Measurements from ENCODE around the gene CARNS1. TPM values are rescaled to one million over a fixed set of nuclear protein-coding genes. Genes with fewer than 3 reads are reported as not detected.

CARNS1 gene
- polyA plus RNA-seq, 1 of the 3 experiments (the other 2 are of a cell fraction) = 0.23 TPM

- over 99% methylated on average over 12 of the region's 22 CpGs for WGBS (ENCODE audit: low lambda C conversion rate)
- Histone ChIP-seq H3K9ac (no peak overlapping the region), H3K27me3 (ENCODE audit: insufficient read depth) (no peaks in the 10 kb centered on the region), H3K4me3 (ENCODE audit: low read depth in 2 of 2, low read length in 1 of 2) (no peak overlapping the region), H3K79me2 (ENCODE audit: insufficient read depth) (peaks cover 28% of the 10 kb centered on the region), H3K4me2 (no peak overlapping the region), H3K9me3 (no peaks in the 10 kb centered on the region), H3K36me3 (replicated peaks in 1 of 2; ENCODE audit: control insufficient read depth in 1 of 2, insufficient read depth in 2 of 2, low read length in 1 of 2) (peaks cover 3 to 38% of the 10 kb centered on the region in 2 experiments), H4K20me1 (ENCODE audit: insufficient read depth) (no peaks in the 10 kb centered on the region), H2AFZ (ENCODE audit: low read depth) (no peak overlapping the region), H3F3A (replicated peaks; ENCODE audit: insufficient read depth) (no peaks in the 10 kb centered on the region), H3K4me1 (ENCODE audit: control insufficient read depth in 1 of 2, insufficient read depth in 2 of 2, low read depth in 1 of 2, low read length in 1 of 2) (peaks cover 3 to 8% of the 10 kb centered on the region in 2 experiments; a peak in 1 of 4 replicates), H3K9me2 (no peaks in the 10 kb centered on the region), H3K27ac (ENCODE audit: low read depth in 2 of 2, low read length in 1 of 2) (no peak overlapping the region)
- TF ChIP-seq TAF1 (IDR thresholded peaks at IDR 0.05; ENCODE audit: borderline replicate concordance, low read depth, low read length) (no peak), NRF1 (IDR thresholded peaks at IDR 0.05; ENCODE audit: low read depth, low read length) (no peak), CHD2 (IDR thresholded peaks at IDR 0.05; ENCODE audit: low read length, partially characterized antibody) (no peak), ZBTB33 (IDR thresholded peaks at IDR 0.05; ENCODE audit: borderline replicate concordance, low read depth) (no peak), RFX5 (IDR thresholded peaks at IDR 0.05; ENCODE audit: low read length) (no peak), GABPA (IDR thresholded peaks at IDR 0.05; ENCODE audit: low read depth) (no peak), GATA2 (CRISPR knock-in tag; IDR thresholded peaks at IDR 0.05) (no peak), TCF12 (IDR thresholded peaks at IDR 0.05) (no peak), TEAD4 (IDR thresholded peaks at IDR 0.05; ENCODE audit: borderline replicate concordance, insufficient read depth) (no peak), RAD21 (IDR thresholded peaks at IDR 0.05; ENCODE audit: low read length) (no peak), CTCF (IDR thresholded peaks at IDR 0.05) (no peak), EP300 (IDR thresholded peaks at IDR 0.05; ENCODE audit: borderline replicate concordance in 1 of 2, low read depth in 1 of 2, low read length in 1 of 2) (no peak), EZH2phosphoT487 (IDR thresholded peaks at IDR 0.05; ENCODE audit: borderline replicate concordance, low read depth) (no peak), RCOR1 (IDR thresholded peaks at IDR 0.05; ENCODE audit: low read length) (no peak), SIN3A (IDR thresholded peaks at IDR 0.05; ENCODE audit: borderline replicate concordance, low read depth, low read length) (no peak), PBX3 (IDR thresholded peaks at IDR 0.05) (no peak), MAX (IDR thresholded peaks at IDR 0.05; ENCODE audit: low read depth) (no peak)
- no peak for DNase-seq
- ChIA-PET CTCF (interaction anchor here (1.0 kb wide), 1 partner anchor 50 kb away, joined by 3 read pairs; no protein-coding TSS in a partner anchor), POLR2A (interaction anchor here (1.1 kb wide), 1 partner anchor 14 kb away, joined by 3 read pairs; no protein-coding TSS in a partner anchor)
Measured at GRCh38 chr11:67432655-67433349, 17.3 kb downstream of the CARNS1 start.
